Esophagus muscularis mucosa (tissue), 4 donors: ENCODE measurements around the gene DCC.

ENCODE experiments used
- EP300 ChIP-seq: sonication (generic); formaldehyde crosslinking; IDR thresholded peaks from one replicate; pipeline ENCODE4 v1.6.1; 2017; ENCODE audit warnings: antibody characterized with exemption
- POLR2AphosphoS5 ChIP-seq, 2 donors: sonication (generic); formaldehyde crosslinking; IDR thresholded peaks; one replicate each; pipeline ENCODE4 v1.6.1; 2017; ENCODE audit warnings: antibody characterized with exemption in 2 of 2
- TF ChIP-seq, protein P1 (sequence below), 3 experiments: fragments of 200-600 bp in 2 of 3; fragments of 450-650 bp in 1 of 3; sonication (generic) in 2 of 3; IDR thresholded peaks; one replicate each; pipeline ENCODE4 v1.5.1; 2017 to 2019; ENCODE audit warnings: antibody characterized with exemption in 3 of 3, mild to moderate bottlenecking in 2 of 3, moderate library complexity in 1 of 3

DNA sequence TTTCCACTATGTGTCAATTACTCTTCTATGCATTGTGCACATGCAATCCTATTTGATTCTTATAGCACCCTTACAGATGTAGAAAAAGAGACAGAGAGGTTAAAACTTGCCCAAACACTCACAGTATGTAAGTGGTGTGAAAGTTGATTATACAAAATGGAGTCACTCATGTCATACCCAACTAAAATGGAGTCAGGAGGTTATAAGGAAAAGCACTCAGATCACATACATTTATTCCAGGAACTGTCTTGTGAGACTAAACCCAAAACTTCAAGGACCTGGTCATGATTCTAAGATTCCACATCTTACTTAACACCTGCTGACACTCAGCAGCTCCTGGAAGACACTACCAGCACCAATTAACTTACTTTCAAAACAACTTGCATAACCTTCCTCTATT lies 1081.9 kb downstream of the DCC start:
- TF ChIP-seq, protein P1, sequence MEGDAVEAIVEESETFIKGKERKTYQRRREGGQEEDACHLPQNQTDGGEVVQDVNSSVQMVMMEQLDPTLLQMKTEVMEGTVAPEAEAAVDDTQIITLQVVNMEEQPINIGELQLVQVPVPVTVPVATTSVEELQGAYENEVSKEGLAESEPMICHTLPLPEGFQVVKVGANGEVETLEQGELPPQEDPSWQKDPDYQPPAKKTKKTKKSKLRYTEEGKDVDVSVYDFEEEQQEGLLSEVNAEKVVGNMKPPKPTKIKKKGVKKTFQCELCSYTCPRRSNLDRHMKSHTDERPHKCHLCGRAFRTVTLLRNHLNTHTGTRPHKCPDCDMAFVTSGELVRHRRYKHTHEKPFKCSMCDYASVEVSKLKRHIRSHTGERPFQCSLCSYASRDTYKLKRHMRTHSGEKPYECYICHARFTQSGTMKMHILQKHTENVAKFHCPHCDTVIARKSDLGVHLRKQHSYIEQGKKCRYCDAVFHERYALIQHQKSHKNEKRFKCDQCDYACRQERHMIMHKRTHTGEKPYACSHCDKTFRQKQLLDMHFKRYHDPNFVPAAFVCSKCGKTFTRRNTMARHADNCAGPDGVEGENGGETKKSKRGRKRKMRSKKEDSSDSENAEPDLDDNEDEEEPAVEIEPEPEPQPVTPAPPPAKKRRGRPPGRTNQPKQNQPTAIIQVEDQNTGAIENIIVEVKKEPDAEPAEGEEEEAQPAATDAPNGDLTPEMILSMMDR (IDR thresholded peaks at IDR 0.05) = no peak
- TF ChIP-seq EP300 (no peak), POLR2AphosphoS5 (IDR thresholded peaks at IDR 0.05) (no peak)
